ENCODE results near the gene USP47. TPM values are rescaled to one million over a fixed set of nuclear protein-coding genes. Genes with fewer than 3 reads are reported as not detected.
A peak's percentile ranks its signal among the peaks of the same experiment; 100 is the strongest.

Gene USP47
- total RNA-seq, 1 donor from 2014 or later = 53.7 TPM

- no peaks in the 10 kb centered on the region for H3K36me3 ChIP-seq
- H3K27me3 ChIP-seq (ENCODE audit: low read depth) = no peaks in the 10 kb centered on the region
- H3K9me3 ChIP-seq (replicated peaks) = no peaks in the 10 kb centered on the region
- H3K4me3 ChIP-seq = no peak overlapping the region
- H3K4me1 ChIP-seq = peaks cover 100% of the 10 kb centered on the region
- TF ChIP-seq, protein P1, sequence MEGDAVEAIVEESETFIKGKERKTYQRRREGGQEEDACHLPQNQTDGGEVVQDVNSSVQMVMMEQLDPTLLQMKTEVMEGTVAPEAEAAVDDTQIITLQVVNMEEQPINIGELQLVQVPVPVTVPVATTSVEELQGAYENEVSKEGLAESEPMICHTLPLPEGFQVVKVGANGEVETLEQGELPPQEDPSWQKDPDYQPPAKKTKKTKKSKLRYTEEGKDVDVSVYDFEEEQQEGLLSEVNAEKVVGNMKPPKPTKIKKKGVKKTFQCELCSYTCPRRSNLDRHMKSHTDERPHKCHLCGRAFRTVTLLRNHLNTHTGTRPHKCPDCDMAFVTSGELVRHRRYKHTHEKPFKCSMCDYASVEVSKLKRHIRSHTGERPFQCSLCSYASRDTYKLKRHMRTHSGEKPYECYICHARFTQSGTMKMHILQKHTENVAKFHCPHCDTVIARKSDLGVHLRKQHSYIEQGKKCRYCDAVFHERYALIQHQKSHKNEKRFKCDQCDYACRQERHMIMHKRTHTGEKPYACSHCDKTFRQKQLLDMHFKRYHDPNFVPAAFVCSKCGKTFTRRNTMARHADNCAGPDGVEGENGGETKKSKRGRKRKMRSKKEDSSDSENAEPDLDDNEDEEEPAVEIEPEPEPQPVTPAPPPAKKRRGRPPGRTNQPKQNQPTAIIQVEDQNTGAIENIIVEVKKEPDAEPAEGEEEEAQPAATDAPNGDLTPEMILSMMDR (IDR thresholded peaks at IDR 0.05; ENCODE audit: borderline replicate concordance) = no peak
- intact Hi-C loops (cut with micrococcal nuclease) = no loop called here
- peak overlapping the region; percentile 96 for H3K27ac ChIP-seq (replicated peaks)
- DNase-seq = no peak
These were observed 143.4 kb downstream of the USP47 start for GRCh38 chr11:11985016-11985715.

- intact Hi-C loops (cut with micrococcal nuclease) = no loop called here
- TF ChIP-seq, protein P1 (IDR thresholded peaks at IDR 0.05; ENCODE audit: borderline replicate concordance) = no peak
These were observed 144.5 kb downstream of the USP47 start for GRCh38 chr11:11985954-11986949.

DNA sequence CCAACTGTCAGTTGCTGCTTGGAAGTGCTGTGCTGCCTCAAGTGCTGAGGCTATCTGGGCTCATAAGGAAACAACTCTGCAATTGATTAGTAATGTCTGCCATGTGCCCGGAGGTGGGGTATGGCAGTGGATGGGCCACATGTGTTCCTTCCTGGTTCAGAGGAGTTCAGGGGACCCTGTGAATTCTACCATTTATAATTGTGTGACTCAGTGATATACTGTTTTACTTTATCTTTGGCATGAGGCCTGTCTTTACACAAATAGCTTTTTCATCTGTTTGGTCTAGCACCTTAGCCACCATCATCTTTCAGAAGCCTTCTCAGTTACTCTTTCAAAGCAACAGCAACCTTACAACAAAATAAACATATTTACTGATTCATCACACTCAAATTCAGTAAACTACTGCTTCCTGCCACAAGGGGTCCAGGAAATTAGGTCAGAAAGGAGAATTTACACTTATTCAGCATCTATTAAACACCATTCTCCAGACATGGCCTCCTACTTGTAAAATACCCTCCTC is 145.8 kb downstream of the USP47 start:
- intact Hi-C loops (cut with micrococcal nuclease) = no loop called here
- no peaks in the 10 kb centered on the region for H3K9me3 ChIP-seq (replicated peaks)
- no peak for DNase-seq
- H3K4me3 ChIP-seq = no peak overlapping the region
- H3K4me1 ChIP-seq = peaks cover 95% of the 10 kb centered on the region
- H3K27ac ChIP-seq (replicated peaks) = peak overlapping the region; percentile 96
- TF ChIP-seq, protein P1 (IDR thresholded peaks at IDR 0.05; ENCODE audit: borderline replicate concordance) = peak; percentile 37
- H3K27me3 ChIP-seq (ENCODE audit: low read depth) = no peaks in the 10 kb centered on the region
- H3K36me3 ChIP-seq = no peaks in the 10 kb centered on the region

More at GRCh38 chr11:11985954-11986949, 144.5 kb downstream of the USP47 start:
- no peak for DNase-seq
- Histone ChIP-seq H3K9me3 (replicated peaks) (no peaks in the 10 kb centered on the region), H3K27me3 (ENCODE audit: low read depth) (no peaks in the 10 kb centered on the region), H3K36me3 (no peaks in the 10 kb centered on the region), H3K27ac (replicated peaks) (peak overlapping the region; percentile 96), H3K4me1 (peaks cover 98% of the 10 kb centered on the region), H3K4me3 (no peak overlapping the region)

DNA sequence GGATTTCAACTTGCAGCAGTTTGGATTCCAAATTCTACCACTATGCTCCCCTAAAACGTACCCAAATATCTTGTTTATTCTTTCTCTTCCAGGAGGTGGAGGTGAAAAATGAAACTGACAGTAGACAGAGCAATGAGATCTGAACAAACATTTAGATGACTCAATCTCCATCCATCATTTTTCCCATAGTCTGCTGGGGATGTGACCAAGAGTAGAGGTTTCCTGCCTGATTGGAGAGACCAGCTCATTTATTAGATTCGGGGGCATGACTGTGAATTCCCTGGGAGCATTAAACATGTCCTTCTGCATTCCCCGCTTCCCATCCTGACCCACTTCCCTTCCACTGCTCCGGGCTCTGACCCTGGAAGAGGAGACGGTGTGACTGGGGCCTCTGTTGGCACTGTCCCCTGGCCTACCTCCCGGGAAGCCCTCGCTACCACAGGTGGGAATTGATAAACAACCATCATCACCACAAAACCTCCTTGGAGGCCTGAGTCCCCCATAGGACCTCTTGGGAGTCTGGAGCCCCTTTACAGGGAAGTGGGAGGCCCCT is 146.4 kb downstream of the USP47 start:
- TF ChIP-seq, protein P1 (IDR thresholded peaks at IDR 0.05; ENCODE audit: borderline replicate concordance) = no peak
- Histone ChIP-seq H3K27ac (replicated peaks) (peak overlapping the region; percentile 96), H3K36me3 (no peaks in the 10 kb centered on the region), H3K4me3 (no peak overlapping the region), H3K9me3 (replicated peaks) (no peaks in the 10 kb centered on the region), H3K27me3 (ENCODE audit: low read depth) (no peaks in the 10 kb centered on the region), H3K4me1 (peaks cover 93% of the 10 kb centered on the region)
- intact Hi-C loops (cut with micrococcal nuclease) = no loop called here
- DNase-seq = no peak

DNA sequence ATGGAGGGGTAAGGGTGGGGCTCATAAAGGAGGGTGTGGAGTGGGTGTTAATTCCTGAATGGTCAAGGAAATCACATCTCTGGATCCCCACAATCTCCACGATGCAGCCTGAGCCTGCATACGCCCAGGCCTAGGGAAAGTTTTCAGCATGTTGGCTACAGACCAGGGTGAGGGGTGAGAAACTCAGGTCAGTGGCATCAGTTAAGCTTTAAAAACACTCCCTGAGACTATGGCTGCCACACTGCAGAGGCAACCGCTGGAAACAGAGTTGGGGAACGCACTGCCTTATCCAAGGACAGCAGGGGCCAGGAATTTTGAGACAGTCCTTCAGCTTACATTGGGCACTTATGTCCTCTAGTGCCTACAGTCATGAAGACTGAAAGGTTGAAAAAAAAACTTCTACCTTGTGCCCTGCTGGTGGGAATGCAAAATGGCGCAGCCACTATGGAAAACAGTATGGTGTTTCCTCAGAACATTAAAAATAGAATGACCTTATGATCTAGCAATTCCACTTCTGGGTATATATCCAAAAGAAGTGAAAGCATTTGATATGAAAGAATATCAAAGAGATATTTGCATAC is 147.0 kb downstream of the USP47 start:
- intact Hi-C loops (cut with micrococcal nuclease) = no loop called here
- peaks cover 93% of the 10 kb centered on the region for H3K4me1 ChIP-seq
- H3K27ac ChIP-seq (replicated peaks) = peak overlapping the region; percentile 96

More for the DNA sequence above, 147.0 kb downstream of the USP47 start:
- TF ChIP-seq, protein P1 (IDR thresholded peaks at IDR 0.05; ENCODE audit: borderline replicate concordance) = peak; percentile 35
- H3K9me3 ChIP-seq (replicated peaks) = no peaks in the 10 kb centered on the region
- no peaks in the 10 kb centered on the region for H3K27me3 ChIP-seq (ENCODE audit: low read depth)
- no peaks in the 10 kb centered on the region for H3K36me3 ChIP-seq
- no peak overlapping the region for H3K4me3 ChIP-seq
- DNase-seq = no peak
